ENCODE results near the gene EIF3I.

EIF3I gene

DNA sequence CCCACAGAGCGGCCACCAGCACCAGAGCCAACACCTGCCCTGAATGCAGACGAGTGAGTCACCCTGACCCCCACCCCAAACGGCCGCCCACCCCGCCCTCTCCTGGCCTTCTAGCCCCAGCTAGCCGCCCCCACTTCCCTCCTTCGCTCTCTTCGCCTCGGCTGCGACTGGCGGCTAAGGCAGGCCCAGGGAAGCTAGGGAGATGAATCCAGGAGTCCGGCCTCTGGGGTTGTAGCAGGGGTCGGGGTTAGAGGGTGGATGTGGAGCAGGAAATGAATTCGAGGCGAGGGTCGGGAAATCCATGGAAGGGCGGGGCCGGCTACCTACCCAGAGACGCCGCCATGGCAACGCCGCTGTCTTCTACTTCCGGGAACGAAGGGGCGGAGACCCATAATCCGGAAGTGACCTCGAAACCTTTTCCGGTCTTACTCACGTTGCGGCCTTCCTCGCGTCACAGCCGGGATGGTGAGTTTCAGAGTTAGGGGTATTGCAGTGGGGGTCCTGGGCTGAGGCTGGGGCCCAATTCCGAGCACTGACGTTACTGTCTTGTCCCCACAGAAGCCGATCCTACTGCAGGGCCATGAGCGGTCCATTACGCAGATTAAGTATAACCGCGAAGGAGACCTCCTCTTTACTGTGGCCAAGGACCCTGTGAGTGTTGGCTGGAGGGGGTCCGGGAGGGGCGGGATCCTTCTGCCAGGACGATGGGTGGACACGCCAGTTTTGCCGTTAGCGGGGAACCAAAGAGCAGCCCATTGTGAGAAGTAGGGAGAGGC, at the start of gene EIF3I, which contains the start of gene TMEM234:
TSS of gene EIF3I (plus strand) at position 428 of the 776 bp plus-strand sequence. CDS start at position 463, 35 bp downstream.
TSS of gene TMEM234 (minus strand) at position 374 of the 776 bp plus-strand sequence. CDS start at position 343, 31 bp downstream.
- peaks cover 39% of the 10 kb centered on the region for H3K4me1 ChIP-seq (ENCODE audit: control insufficient read depth, insufficient read depth, low read length)
- H3K9me3 ChIP-seq (ENCODE audit: control insufficient read depth, low read length): no peaks in the 10 kb centered on the region
- DNase-seq (ENCODE audit: low read depth): peak; percentile 98
- peaks cover 33% of the 10 kb centered on the region for H3K36me3 ChIP-seq (ENCODE audit: control insufficient read depth, insufficient read depth, low read length, severe bottlenecking)
- peak within 1 kb of the TSS; percentile 98 for H3K4me3 ChIP-seq (ENCODE audit: low read length)
- no peaks in the 10 kb centered on the region for H3K27me3 ChIP-seq (replicated peaks; ENCODE audit: control insufficient read depth, insufficient read depth, low read length)
- peak within 1 kb of the TSS; percentile 98 for H3K9ac ChIP-seq (ENCODE audit: low read length)

DNA sequence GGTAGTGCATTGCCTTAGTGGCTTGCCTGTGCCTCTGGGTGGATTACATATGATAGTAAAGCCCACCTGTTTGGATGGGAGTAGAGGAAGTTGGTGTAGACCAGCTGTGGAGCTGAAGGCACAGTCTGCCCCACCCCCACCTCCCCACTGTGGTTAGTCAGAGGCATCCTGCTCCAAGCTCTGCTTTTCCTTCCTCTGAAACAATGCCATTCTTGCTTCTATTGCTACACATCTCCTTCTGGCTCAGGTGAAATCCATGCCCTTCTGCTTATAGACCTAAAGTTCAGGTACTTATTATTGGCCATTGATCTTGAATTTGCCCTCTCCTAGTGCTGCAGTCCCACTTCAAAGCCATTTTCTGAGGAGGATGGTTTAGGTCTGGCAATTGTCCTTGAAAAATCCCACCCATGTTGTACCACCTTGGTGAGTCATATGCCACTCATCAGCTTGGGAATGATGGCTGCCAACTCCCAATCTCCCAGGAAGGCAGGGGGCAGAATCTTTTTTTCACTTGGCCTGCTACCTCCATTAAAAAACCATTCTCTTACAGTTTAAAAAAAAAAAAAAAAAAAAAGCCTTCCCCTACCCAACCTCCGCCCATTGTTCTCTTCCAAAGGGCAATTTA, 49.5 kb upstream of the EIF3I start:
- no peaks in the 10 kb centered on the region for H3K27me3 ChIP-seq (replicated peaks; ENCODE audit: control insufficient read depth, insufficient read depth, low read length)
- peaks cover 66% of the 10 kb centered on the region for H3K36me3 ChIP-seq (ENCODE audit: control insufficient read depth, insufficient read depth, low read length, severe bottlenecking)
- DNase-seq (ENCODE audit: low read depth): no peak
- H3K4me1 ChIP-seq (ENCODE audit: control insufficient read depth, insufficient read depth, low read length): peaks cover 1% of the 10 kb centered on the region
- no peak overlapping the region for H3K4me3 ChIP-seq (ENCODE audit: low read length)
- H3K9me3 ChIP-seq (ENCODE audit: control insufficient read depth, low read length): no peaks in the 10 kb centered on the region
- no peak overlapping the region for H3K9ac ChIP-seq (ENCODE audit: low read length)

DNA sequence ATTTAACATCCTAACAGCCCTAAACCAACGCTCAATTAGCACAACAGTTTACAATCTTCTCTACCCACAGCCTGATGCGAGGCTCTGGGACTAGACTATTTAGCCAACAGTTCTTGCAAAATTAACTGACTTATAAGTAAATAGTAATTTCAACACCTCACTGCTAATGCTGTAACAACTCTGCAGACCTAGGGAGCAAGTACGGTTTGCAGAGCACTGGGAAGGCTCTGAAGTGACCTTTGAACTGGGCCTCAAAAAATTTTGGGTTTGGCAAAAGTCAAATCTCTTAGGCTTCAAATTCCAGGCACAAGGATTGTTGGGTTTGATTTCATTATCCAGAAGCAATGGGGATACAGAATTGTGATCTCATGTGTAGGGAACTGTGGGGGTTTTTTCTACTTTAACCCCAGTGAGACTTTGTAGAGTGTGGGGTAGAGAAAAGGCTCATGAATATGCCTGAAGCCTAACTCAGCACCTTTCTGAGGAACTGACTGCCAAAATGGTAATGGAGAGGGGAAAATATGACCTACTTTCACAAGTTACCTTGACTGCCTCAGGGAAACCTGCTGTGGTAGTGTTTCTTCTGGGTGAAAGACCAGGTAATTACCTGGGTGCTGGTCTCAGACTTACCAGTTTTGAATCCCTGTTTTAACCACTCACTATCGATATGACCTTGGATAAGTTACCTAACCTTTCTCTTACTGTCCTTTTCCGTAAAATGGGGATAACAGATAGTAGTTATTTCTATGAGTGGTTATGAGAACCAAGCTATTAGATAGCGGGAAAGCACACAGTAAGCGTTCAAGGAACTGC, 43.6 kb upstream of the EIF3I start:
- H3K4me3 ChIP-seq (ENCODE audit: low read length): peak overlapping the region; percentile 86
- no peaks in the 10 kb centered on the region for H3K27me3 ChIP-seq (replicated peaks; ENCODE audit: control insufficient read depth, insufficient read depth, low read length)
- H3K36me3 ChIP-seq (ENCODE audit: control insufficient read depth, insufficient read depth, low read length, severe bottlenecking): peaks cover 18% of the 10 kb centered on the region
- no peaks in the 10 kb centered on the region for H3K9me3 ChIP-seq (ENCODE audit: control insufficient read depth, low read length)
- peaks cover 37% of the 10 kb centered on the region for H3K4me1 ChIP-seq (ENCODE audit: control insufficient read depth, insufficient read depth, low read length)
- H3K9ac ChIP-seq (ENCODE audit: low read length): peak overlapping the region; percentile 99
- DNase-seq (ENCODE audit: low read depth): no peak

DNA sequence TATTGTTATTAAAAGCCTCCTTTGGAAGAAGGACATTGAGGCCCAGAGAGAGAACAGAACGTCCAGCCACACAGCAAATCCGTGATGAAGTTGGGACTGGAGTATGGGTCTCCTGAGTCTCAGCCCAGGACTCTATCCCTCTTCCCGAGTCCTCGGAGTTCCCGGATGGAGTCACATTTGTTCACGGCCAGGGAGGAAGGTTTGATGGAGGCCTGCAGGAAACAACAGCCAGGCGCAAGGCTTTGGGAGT, 43.1 kb upstream of the EIF3I start:
- no peaks in the 10 kb centered on the region for H3K9me3 ChIP-seq (ENCODE audit: control insufficient read depth, low read length)
- H3K36me3 ChIP-seq (ENCODE audit: control insufficient read depth, insufficient read depth, low read length, severe bottlenecking): peaks cover 16% of the 10 kb centered on the region
- peaks cover 41% of the 10 kb centered on the region for H3K4me1 ChIP-seq (ENCODE audit: control insufficient read depth, insufficient read depth, low read length)
- peak overlapping the region; percentile 86 for H3K4me3 ChIP-seq (ENCODE audit: low read length)
- DNase-seq (ENCODE audit: low read depth): no peak
- H3K9ac ChIP-seq (ENCODE audit: low read length): peak overlapping the region; percentile 99
- H3K27me3 ChIP-seq (replicated peaks; ENCODE audit: control insufficient read depth, insufficient read depth, low read length): no peaks in the 10 kb centered on the region

DNA sequence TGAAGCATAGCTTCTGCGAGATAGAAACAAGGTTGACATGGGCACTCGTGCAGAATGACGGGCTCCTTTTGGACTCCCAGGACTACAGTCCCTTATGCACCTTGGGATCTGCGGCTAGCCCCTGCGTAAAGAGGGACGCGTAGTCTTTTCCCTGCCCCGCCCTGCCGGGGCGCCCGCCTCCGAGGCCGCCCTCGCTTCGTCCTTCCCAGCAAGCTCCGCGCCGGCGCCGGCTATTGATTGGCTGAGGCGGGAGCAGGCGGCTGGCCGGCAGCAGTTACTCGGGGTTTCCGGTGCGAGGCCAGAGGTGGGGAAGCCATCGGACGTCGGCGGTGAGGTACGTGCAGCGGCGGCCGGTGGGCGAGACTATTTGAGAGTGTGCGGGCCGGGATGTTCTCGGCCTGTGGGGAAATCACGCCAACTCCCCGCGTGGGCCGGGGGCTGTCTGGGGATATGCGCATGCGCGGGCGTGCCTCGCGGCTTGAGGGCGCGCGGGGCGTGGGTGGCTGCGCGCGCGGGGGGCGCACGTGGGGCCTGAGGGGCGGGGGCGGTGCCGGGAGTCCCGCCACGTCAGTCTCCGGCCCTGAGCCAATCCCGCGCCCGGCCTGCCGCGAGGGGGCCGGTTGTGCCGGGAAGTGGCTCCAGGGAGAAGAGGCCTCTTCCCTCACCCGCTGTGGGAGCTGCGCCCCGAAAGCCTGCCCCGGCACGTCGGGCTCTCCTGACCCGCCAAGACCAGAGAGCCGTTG, 42.6 kb upstream of the EIF3I start, which contains the start of gene TXLNA:
TSS of gene TXLNA (plus strand) at position 233 of the 743 bp plus-strand sequence. CDS start 671 bp downstream, outside the sequence.
- Histone ChIP-seq H3K9ac (ENCODE audit: low read length) (peak within 1 kb of the TSS; percentile 99), H3K27me3 (replicated peaks; ENCODE audit: control insufficient read depth, insufficient read depth, low read length) (no peaks in the 10 kb centered on the region), H3K4me3 (ENCODE audit: low read length) (peak within 1 kb of the TSS; percentile 86), H3K4me1 (ENCODE audit: control insufficient read depth, insufficient read depth, low read length) (peaks cover 46% of the 10 kb centered on the region), H3K9me3 (ENCODE audit: control insufficient read depth, low read length) (no peaks in the 10 kb centered on the region), H3K36me3 (ENCODE audit: control insufficient read depth, insufficient read depth, low read length, severe bottlenecking) (peaks cover 16% of the 10 kb centered on the region)
- peak; percentile 96 for DNase-seq (ENCODE audit: low read depth)

DNA sequence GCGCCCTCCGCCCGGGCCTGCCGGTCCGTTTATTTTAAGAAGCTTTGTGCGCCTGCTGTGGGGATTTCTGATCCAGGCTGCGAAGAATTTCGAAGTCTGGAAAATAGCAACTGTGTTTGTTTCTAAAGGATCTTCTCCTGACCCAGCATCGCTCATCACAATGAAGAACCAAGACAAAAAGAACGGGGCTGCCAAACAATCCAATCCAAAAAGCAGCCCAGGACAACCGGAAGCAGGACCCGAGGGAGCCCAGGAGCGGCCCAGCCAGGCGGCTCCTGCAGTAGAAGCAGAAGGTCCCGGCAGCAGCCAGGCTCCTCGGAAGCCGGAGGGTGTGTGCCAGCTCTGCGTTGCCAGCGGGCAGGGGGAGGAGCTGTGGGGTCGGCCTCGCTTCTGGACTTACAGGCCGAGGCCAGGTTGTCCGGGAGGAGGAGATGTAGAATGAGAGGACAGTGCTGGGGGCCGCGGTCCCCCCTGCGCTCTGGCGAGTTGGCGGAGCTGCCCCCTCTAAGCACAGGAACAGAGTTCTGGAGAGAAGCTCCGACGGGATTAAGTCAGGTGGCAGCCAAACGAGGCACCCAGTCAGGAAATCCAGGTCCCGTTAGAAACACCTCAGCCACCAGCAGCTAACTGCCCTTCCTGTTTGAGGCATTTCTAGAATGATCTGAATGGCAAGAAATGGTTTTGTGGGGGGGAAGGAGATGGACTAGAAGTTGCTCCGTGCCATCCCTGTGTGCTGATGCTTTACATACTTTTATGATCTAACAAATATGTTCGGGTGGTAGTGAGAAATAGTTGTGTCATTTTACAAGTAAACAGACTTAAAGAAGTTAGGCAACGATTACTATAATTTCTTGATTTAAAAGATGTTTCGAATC, 41.8 kb upstream of the EIF3I start:
- Histone ChIP-seq H3K4me3 (ENCODE audit: low read length) (peak overlapping the region; percentile 86), H3K9ac (ENCODE audit: low read length) (peak overlapping the region; percentile 99), H3K27me3 (replicated peaks; ENCODE audit: control insufficient read depth, insufficient read depth, low read length) (no peaks in the 10 kb centered on the region), H3K4me1 (ENCODE audit: control insufficient read depth, insufficient read depth, low read length) (peaks cover 49% of the 10 kb centered on the region), H3K36me3 (ENCODE audit: control insufficient read depth, insufficient read depth, low read length, severe bottlenecking) (peaks cover 14% of the 10 kb centered on the region), H3K9me3 (ENCODE audit: control insufficient read depth, low read length) (no peaks in the 10 kb centered on the region)
- peak; percentile 80 for DNase-seq (ENCODE audit: low read depth)

DNA sequence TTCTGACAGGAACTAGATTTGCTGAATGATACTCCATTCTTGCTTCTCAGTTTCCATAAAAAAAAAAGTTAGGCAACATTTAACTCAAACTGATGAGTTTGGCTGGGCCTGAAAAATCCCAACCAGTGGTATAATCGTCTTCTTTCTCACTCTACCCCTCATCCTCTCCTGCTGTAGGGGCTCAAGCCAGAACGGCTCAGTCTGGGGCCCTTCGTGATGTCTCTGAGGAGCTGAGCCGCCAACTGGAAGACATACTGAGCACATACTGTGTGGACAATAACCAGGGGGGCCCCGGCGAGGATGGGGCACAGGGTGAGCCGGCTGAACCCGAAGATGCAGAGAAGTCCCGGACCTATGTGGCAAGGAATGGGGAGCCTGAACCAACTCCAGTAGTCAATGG, 41.1 kb upstream of the EIF3I start:
- no peak for DNase-seq (ENCODE audit: low read depth)
- H3K9ac ChIP-seq (ENCODE audit: low read length): peak overlapping the region; percentile 99
- peaks cover 20% of the 10 kb centered on the region for H3K36me3 ChIP-seq (ENCODE audit: control insufficient read depth, insufficient read depth, low read length, severe bottlenecking)
- H3K4me3 ChIP-seq (ENCODE audit: low read length): peak overlapping the region; percentile 86
- H3K27me3 ChIP-seq (replicated peaks; ENCODE audit: control insufficient read depth, insufficient read depth, low read length): no peaks in the 10 kb centered on the region
- H3K9me3 ChIP-seq (ENCODE audit: control insufficient read depth, low read length): no peaks in the 10 kb centered on the region
- peaks cover 49% of the 10 kb centered on the region for H3K4me1 ChIP-seq (ENCODE audit: control insufficient read depth, insufficient read depth, low read length)

DNA sequence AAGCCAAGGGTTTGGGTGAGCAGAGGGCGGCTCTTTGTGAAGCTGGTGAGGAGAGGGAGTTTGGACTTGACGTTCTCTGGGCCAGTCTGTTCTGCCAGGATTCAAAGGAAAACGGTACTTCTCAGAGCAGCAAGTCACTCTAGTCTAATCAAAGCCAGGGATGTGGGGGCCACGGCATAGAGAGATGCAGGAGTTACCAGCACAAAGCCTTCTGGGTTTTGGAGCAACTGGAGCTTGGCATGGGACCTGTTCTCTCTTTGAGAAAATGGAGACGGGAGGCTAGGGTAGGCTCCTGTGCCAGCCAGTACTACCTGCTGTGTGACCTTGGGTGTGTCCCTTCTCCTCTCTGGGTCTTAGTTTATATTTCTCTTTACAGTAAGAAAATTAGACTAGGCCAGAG, 40.6 kb upstream of the EIF3I start:
- Histone ChIP-seq H3K36me3 (ENCODE audit: control insufficient read depth, insufficient read depth, low read length, severe bottlenecking) (peaks cover 25% of the 10 kb centered on the region), H3K9ac (ENCODE audit: low read length) (peak overlapping the region; percentile 99), H3K4me3 (ENCODE audit: low read length) (peak overlapping the region; percentile 86), H3K27me3 (replicated peaks; ENCODE audit: control insufficient read depth, insufficient read depth, low read length) (no peaks in the 10 kb centered on the region), H3K4me1 (ENCODE audit: control insufficient read depth, insufficient read depth, low read length) (peaks cover 49% of the 10 kb centered on the region), H3K9me3 (ENCODE audit: control insufficient read depth, low read length) (no peaks in the 10 kb centered on the region)
- no peak for DNase-seq (ENCODE audit: low read depth)

DNA sequence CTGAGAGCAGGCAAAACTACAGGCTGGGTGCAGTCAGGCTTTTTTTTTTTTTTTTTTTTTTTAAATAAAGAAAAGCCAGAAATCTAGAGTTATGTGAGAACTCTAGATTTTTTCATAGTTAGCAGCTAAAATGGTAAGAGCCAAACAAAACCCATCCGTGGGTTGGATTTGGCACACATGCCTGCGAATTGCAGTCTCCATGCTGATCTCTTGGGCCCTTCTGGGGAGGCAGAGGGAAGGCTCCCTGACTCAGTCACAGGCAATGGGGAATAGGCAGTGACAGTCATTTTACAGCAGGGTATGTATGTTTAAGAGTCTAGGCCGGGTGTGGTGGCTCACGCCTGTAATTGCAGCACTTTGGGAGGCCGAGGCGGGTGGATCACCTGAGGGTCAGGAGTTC, 40.1 kb upstream of the EIF3I start:
- Histone ChIP-seq H3K4me1 (ENCODE audit: control insufficient read depth, insufficient read depth, low read length) (peaks cover 49% of the 10 kb centered on the region), H3K4me3 (ENCODE audit: low read length) (peak overlapping the region; percentile 86), H3K9ac (ENCODE audit: low read length) (peak overlapping the region; percentile 99), H3K27me3 (replicated peaks; ENCODE audit: control insufficient read depth, insufficient read depth, low read length) (no peaks in the 10 kb centered on the region), H3K36me3 (ENCODE audit: control insufficient read depth, insufficient read depth, low read length, severe bottlenecking) (peaks cover 30% of the 10 kb centered on the region), H3K9me3 (ENCODE audit: control insufficient read depth, low read length) (no peaks in the 10 kb centered on the region)
- DNase-seq (ENCODE audit: low read depth): no peak

DNA sequence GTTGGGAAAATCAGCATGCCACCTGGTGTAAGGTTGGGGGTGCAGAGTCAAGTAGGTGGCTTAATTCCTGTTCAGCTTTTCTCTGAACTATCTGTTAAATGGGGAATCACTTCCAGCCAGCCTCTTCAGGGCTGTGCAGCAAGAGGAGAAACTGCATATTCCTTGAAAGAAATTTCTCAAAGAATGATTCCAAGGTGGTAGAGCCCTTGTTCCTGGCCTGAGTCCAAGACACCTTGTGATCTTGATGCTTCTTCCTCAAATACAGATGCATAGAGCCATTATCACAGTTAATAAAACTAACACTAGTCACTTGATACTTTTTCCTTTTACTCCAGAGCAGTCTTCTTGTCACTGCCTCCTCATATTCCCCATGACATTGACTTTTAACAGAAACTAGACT, 37.6 kb upstream of the EIF3I start:
- H3K4me1 ChIP-seq (ENCODE audit: control insufficient read depth, insufficient read depth, low read length): peaks cover 33% of the 10 kb centered on the region
- H3K4me3 ChIP-seq (ENCODE audit: low read length): peak overlapping the region; percentile 24
- H3K36me3 ChIP-seq (ENCODE audit: control insufficient read depth, insufficient read depth, low read length, severe bottlenecking): peaks cover 56% of the 10 kb centered on the region
- H3K9ac ChIP-seq (ENCODE audit: low read length): no peak overlapping the region
- no peak for DNase-seq (ENCODE audit: low read depth)
- no peaks in the 10 kb centered on the region for H3K27me3 ChIP-seq (replicated peaks; ENCODE audit: control insufficient read depth, insufficient read depth, low read length)
- no peaks in the 10 kb centered on the region for H3K9me3 ChIP-seq (ENCODE audit: control insufficient read depth, low read length)

Measured in adipocyte (in vitro differentiated cells).